ENCODE data around the gene RPL7A. TPM values are rescaled to one million over a fixed set of nuclear protein-coding genes. Genes with fewer than 3 reads are reported as not detected.

Gene RPL7A
- total and polyA plus RNA-seq, 2 of the 13 experiments (the other 11 are each of a cell fraction or from before 2014, with no cell fraction given), result 2,401 to 2,938 TPM

- TF ChIP-seq NFATC3 (CRISPR knock-in tag; IDR thresholded peaks at IDR 0.05), result no peak
- 0 out of 2 replicates have a peak, but pooled peaks have one; percentile 30 for TF ChIP-seq ZNF839 (CRISPR knock-in tag; IDR thresholded peaks at IDR 0.05; ENCODE audit: borderline replicate concordance)
- TF ChIP-seq PBX2 (CRISPR knock-in tag; IDR thresholded peaks at IDR 0.05), result no peak
- TF ChIP-seq ZMYM3 (CRISPR knock-in tag; IDR thresholded peaks at IDR 0.05), result peak; percentile 23; the same call in 1 of the 2 replicates
- TF ChIP-seq ZNF569 (CRISPR knock-in tag; IDR thresholded peaks at IDR 0.05; ENCODE audit: borderline replicate concordance), result no peak
- TF ChIP-seq RARA (CRISPR knock-in tag; IDR thresholded peaks at IDR 0.05), result peak; percentile 23; the same call in 1 of the 2 replicates
- no peak for TF ChIP-seq CENPX (CRISPR knock-in tag; IDR thresholded peaks at IDR 0.05)
- no peak for TF ChIP-seq TIGD3 (CRISPR knock-in tag; IDR thresholded peaks at IDR 0.05; ENCODE audit: borderline replicate concordance)
- peak; percentile 42; the same call in 1 of the 2 replicates for TF ChIP-seq TBX2 (CRISPR knock-in tag; IDR thresholded peaks at IDR 0.05; ENCODE audit: borderline replicate concordance)
- peak; percentile 86 for TF ChIP-seq ZFY (CRISPR knock-in tag; IDR thresholded peaks at IDR 0.05)
- TF ChIP-seq HOXA9 (CRISPR knock-in tag; IDR thresholded peaks at IDR 0.05; ENCODE audit: borderline replicate concordance), result no peak
- peak; percentile 43; the same call in 1 of the 2 replicates for TF ChIP-seq HNF4A (CRISPR knock-in tag; IDR thresholded peaks at IDR 0.05)
- TF ChIP-seq MTF2 (CRISPR knock-in tag; IDR thresholded peaks at IDR 0.05; ENCODE audit: borderline replicate concordance), result no peak
- TF ChIP-seq STAG1 (CRISPR knock-in tag; IDR thresholded peaks at IDR 0.05), result no peak
- TF ChIP-seq KLF11 (CRISPR knock-in tag; IDR thresholded peaks at IDR 0.05), result no peak
- no peak for TF ChIP-seq DZIP1 (CRISPR knock-in tag; IDR thresholded peaks at IDR 0.05)
- no peak for TF ChIP-seq ARID3A (IDR thresholded peaks at IDR 0.05; ENCODE audit: low read depth, low read length)
- TF ChIP-seq TFE3 (CRISPR knock-in tag; IDR thresholded peaks at IDR 0.05), result peak; percentile 74
- TF ChIP-seq ZBTB2 (CRISPR knock-in tag; IDR thresholded peaks at IDR 0.05; ENCODE audit: low read depth), result no peak
- TF ChIP-seq RCOR2 (CRISPR knock-in tag; IDR thresholded peaks at IDR 0.05), result 0 out of 2 replicates have a peak, but pooled peaks have one; percentile 15
- no peak for TF ChIP-seq TRIM24 (CRISPR knock-in tag; IDR thresholded peaks at IDR 0.05)
- TF ChIP-seq NBN (conservative IDR thresholded peaks at IDR 0.05), result no peak
These were observed 38.3 kb downstream of the RPL7A start (continued) for GRCh38 chr9:133386338-133386737.

Data from HepG2 (cell line).